ENCODE results near the gene RAB11A. TPM values are rescaled to one million over a fixed set of nuclear protein-coding genes. Genes with fewer than 3 reads are reported as not detected.

Gene RAB11A
- total RNA-seq, 1 donor from 2014 or later: 151 TPM

DNA sequence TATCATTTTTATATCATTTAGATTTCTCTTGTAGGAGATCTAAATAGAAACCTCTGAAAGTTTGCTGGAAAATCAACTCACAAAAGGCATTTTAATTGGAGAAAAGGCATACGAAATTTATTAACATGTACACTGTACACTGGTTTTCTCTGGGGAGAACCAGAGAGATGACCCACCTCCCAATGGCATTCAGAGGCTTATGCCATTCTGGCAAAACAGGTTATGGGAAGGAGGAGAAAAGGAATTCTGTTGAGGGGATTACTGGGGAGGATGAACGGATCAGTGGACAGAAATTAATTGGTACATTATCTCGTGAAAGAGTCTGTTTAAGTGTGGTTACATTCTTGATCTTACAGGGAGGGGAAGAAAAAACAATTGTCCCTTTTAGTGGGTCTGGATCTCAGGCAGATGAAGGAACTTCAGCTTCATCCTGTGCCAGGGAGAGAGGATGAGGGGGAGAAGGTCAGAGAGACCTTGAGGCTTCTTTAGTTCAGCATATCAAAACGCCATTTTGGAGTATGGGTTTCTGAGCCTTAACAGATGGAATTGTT, 16.5 kb downstream of the RAB11A start:
- H3K9me3 ChIP-seq: no peaks in the 10 kb centered on the region
- H3K27me3 ChIP-seq: no peaks in the 10 kb centered on the region
- H3K36me3 ChIP-seq: peaks cover 0 to 41% of the 10 kb centered on the region in 2 donors
- intact Hi-C loops (cut with DNase I): no loop called here
- TF ChIP-seq, protein P1, sequence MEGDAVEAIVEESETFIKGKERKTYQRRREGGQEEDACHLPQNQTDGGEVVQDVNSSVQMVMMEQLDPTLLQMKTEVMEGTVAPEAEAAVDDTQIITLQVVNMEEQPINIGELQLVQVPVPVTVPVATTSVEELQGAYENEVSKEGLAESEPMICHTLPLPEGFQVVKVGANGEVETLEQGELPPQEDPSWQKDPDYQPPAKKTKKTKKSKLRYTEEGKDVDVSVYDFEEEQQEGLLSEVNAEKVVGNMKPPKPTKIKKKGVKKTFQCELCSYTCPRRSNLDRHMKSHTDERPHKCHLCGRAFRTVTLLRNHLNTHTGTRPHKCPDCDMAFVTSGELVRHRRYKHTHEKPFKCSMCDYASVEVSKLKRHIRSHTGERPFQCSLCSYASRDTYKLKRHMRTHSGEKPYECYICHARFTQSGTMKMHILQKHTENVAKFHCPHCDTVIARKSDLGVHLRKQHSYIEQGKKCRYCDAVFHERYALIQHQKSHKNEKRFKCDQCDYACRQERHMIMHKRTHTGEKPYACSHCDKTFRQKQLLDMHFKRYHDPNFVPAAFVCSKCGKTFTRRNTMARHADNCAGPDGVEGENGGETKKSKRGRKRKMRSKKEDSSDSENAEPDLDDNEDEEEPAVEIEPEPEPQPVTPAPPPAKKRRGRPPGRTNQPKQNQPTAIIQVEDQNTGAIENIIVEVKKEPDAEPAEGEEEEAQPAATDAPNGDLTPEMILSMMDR (IDR thresholded peaks at IDR 0.05): no peak
- TF ChIP-seq POLR2AphosphoS5 (IDR thresholded peaks at IDR 0.05; ENCODE audit: insufficient read depth in 1 of 2, low read depth in 1 of 2) (no peak), POLR2A (IDR thresholded peaks at IDR 0.05) (no peak)
- peaks cover 9% of the 10 kb centered on the region for H3K4me1 ChIP-seq
- no peak overlapping the region for H3K4me3 ChIP-seq
- H3K27ac ChIP-seq: no peak overlapping the region
- no peak for DNase-seq (ENCODE audit: extremely low spot score in 2 of 2)

DNA sequence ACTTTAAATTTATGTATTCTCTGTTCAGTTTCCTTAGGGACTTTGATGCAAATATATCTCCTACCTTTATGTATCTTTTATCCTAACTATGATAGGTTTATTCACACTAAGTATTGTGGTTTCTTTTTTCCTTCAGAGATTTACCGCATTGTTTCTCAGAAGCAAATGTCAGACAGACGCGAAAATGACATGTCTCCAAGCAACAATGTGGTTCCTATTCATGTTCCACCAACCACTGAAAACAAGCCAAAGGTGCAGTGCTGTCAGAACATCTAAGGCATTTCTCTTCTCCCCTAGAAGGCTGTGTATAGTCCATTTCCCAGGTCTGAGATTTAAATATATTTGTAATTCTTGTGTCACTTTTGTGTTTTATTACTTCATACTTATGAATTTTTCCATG, 18.3 kb downstream of the RAB11A start:
- Histone ChIP-seq H3K27ac (no peak overlapping the region), H3K4me1 (peaks cover 9% of the 10 kb centered on the region), H3K36me3 (peaks cover 0 to 42% of the 10 kb centered on the region in 2 donors), H3K9me3 (no peaks in the 10 kb centered on the region), H3K4me3 (no peak overlapping the region), H3K27me3 (no peaks in the 10 kb centered on the region)
- TF ChIP-seq, protein P1 (IDR thresholded peaks at IDR 0.05): no peak
- TF ChIP-seq POLR2AphosphoS5 (IDR thresholded peaks at IDR 0.05; ENCODE audit: insufficient read depth in 1 of 2, low read depth in 1 of 2) (no peak), POLR2A (IDR thresholded peaks at IDR 0.05) (no peak)
- no peak for DNase-seq (ENCODE audit: extremely low spot score in 2 of 2)
- intact Hi-C loops (cut with DNase I): no loop called here

DNA sequence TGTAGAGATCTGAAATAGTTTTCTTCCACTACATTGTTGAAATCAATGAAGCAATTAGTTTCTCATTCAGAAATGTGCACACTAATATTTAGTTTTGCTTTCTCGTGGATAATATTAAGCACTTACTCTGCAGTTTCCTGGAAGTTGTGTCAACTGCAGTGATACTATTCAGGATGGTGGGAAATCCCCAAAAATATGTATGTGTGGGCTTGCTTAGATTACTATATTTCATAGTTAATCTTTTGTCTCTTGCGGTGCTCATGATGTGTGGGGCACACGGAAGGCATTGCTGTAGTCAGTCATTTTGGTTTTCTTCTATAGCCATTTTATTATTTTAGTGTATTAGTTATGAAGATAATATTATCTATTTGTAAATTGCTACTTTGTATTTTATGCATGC, 19.7 kb downstream of the RAB11A start:
- no peak for TF ChIP-seq POLR2AphosphoS5 (IDR thresholded peaks at IDR 0.05; ENCODE audit: insufficient read depth in 1 of 2, low read depth in 1 of 2)
- TF ChIP-seq, protein P1 (IDR thresholded peaks at IDR 0.05): no peak
- no peak for TF ChIP-seq POLR2A (IDR thresholded peaks at IDR 0.05)
- intact Hi-C loops (cut with DNase I): no loop called here
- H3K4me1 ChIP-seq: peaks cover 9% of the 10 kb centered on the region
- no peak overlapping the region for H3K4me3 ChIP-seq
- no peaks in the 10 kb centered on the region for H3K9me3 ChIP-seq
- peaks cover 0 to 46% of the 10 kb centered on the region in 2 donors for H3K36me3 ChIP-seq
- no peaks in the 10 kb centered on the region for H3K27me3 ChIP-seq
- H3K27ac ChIP-seq: no peak overlapping the region
- no peak for DNase-seq (ENCODE audit: extremely low spot score in 2 of 2)

DNA sequence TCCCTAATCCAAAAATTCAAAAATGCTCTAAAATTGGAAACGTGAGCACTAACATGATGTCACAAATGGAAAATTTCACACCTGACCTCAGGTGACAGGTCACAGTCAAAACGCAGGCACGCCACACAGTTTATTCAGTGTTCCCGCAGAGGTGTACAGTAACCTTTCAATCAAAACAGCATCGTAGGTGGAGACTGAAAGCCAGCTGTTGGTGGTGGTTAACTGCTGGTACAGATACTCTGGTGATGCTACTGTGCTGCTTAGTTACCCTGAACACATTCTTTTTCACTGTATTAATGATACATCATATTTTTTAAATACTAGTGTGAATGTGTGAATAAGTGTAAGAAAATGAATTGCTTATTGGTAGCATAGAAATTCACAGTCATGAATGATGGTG, 23.8 kb downstream of the RAB11A start:
- no peak for DNase-seq (ENCODE audit: extremely low spot score in 2 of 2)
- TF ChIP-seq, protein P1 (IDR thresholded peaks at IDR 0.05): no peak
- TF ChIP-seq POLR2A (IDR thresholded peaks at IDR 0.05) (no peak), POLR2AphosphoS5 (IDR thresholded peaks at IDR 0.05; ENCODE audit: insufficient read depth in 1 of 2, low read depth in 1 of 2) (no peak)
- Histone ChIP-seq H3K4me1 (peaks cover 3% of the 10 kb centered on the region), H3K27me3 (no peaks in the 10 kb centered on the region), H3K27ac (no peak overlapping the region), H3K9me3 (no peaks in the 10 kb centered on the region), H3K4me3 (no peak overlapping the region), H3K36me3 (peaks cover 0 to 47% of the 10 kb centered on the region in 2 donors)
- intact Hi-C loops (cut with DNase I): no loop called here

DNA sequence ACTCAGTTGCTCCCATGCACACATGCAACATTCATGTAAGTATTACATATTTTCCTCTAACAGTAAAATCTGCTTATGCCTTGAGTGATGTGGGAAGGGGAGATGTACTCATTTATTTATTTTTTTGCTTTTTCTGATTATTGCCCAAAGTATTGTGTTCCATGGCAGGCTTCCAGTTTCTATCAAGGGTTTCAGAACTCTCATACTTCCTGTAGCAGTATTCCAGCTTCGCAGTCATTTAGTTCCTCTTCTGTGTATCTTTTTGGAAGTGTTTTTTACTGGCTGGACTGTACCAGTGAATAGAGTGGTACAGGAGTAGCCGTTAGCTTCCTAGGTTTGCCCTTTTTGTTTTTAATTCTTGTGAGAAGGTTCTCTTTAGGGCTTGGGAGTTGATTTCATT, 26.9 kb downstream of the RAB11A start:
- TF ChIP-seq POLR2AphosphoS5 (IDR thresholded peaks at IDR 0.05; ENCODE audit: insufficient read depth in 1 of 2, low read depth in 1 of 2): no peak
- TF ChIP-seq, protein P1 (IDR thresholded peaks at IDR 0.05): no peak
- Histone ChIP-seq H3K27ac (no peak overlapping the region), H3K27me3 (no peaks in the 10 kb centered on the region), H3K4me1 (peaks cover 1% of the 10 kb centered on the region), H3K4me3 (no peak overlapping the region), H3K36me3 (peaks cover 0 to 32% of the 10 kb centered on the region in 2 donors), H3K9me3 (no peaks in the 10 kb centered on the region)
- no peak for DNase-seq (ENCODE audit: extremely low spot score in 2 of 2)
- intact Hi-C loops (cut with DNase I): no loop called here
